K562 (cell line): ENCODE data around the gene GNAZ.

Source experiments
- EP300 ChIP-seq: IDR thresholded peaks from 2 replicates; pipeline ENCODE4 v1.6.1; 2012; ENCODE audit warnings: low read length, improper control_type of control experiment
- FOXA3 ChIP-seq, 2 experiments: fragments of 450-650 bp in 1 of 2; sonication (generic) in 1 of 2; formaldehyde crosslinking; IDR thresholded peaks in 1 of 2; conservative IDR thresholded peaks in 1 of 2; 2 replicates each; pipeline versions ENCODE4 v1.4.0 to v1.8.0; 2020 to 2022; ENCODE audit warnings: mild to moderate bottlenecking in 2 of 2, missing genetic modification reagents in 1 of 2
- FOXK2 ChIP-seq, 2 experiments: fragments of 450-650 bp; IDR thresholded peaks in 1 of 2; conservative IDR thresholded peaks in 1 of 2; 2 replicates each; pipeline ENCODE4 v1.6.1; 2016; ENCODE audit warnings: low read depth in 2 of 2, mild to moderate bottlenecking in 1 of 2
- NFE2L1 ChIP-seq: fragments of 450-650 bp; IDR thresholded peaks from 2 replicates; pipeline ENCODE4 v1.6.1; 2016; ENCODE audit warnings: missing genetic modification characterization, low read depth, mild to moderate bottlenecking, missing compliant biosample characterization, moderate library complexity, borderline replicate concordance
- RBBP5 ChIP-seq: fragments of 200-600 bp; sonication (generic); IDR thresholded peaks from 2 replicates; pipeline ENCODE4 v1.6.1; 2012; ENCODE audit warnings: borderline replicate concordance, mild to moderate bottlenecking, low read length, control low read depth, inconsistent platforms; ENCODE audit not compliant: insufficient read depth, poor library complexity, severe bottlenecking
- ZFP36 ChIP-seq: fragments of 150-350 bp; IDR thresholded peaks from 2 replicates; pipeline ENCODE4 v1.6.1; 2018; ENCODE audit warnings: low read length, low read depth; ENCODE audit not compliant: partially characterized antibody
- ZNF408 ChIP-seq: fragments of 250-450 bp; sonication (Bioruptor Pico); IDR thresholded peaks from 2 replicates; pipeline ENCODE4 v1.4.0; 2020; ENCODE audit warnings: low read depth, mild to moderate bottlenecking, moderate library complexity
- TF ChIP-seq, protein P1 (sequence below), 2 experiments: fragments of 450-650 bp; formaldehyde crosslinking in 1 of 2; IDR thresholded peaks; 2 replicates each; pipeline versions ENCODE4 v1.4.0 to v1.6.1; 2014 to 2020; ENCODE audit warnings: mild to moderate bottlenecking in 2 of 2, borderline replicate concordance in 1 of 2, low read depth in 1 of 2
- TF ChIP-seq, protein P2 (sequence below), 2 experiments: IDR thresholded peaks; 2 replicates each; pipeline ENCODE4 v1.6.1; 2012; ENCODE audit warnings: improper control_type of control experiment in 2 of 2, low read depth in 2 of 2, low read length in 2 of 2, borderline replicate concordance in 1 of 2

DNA sequence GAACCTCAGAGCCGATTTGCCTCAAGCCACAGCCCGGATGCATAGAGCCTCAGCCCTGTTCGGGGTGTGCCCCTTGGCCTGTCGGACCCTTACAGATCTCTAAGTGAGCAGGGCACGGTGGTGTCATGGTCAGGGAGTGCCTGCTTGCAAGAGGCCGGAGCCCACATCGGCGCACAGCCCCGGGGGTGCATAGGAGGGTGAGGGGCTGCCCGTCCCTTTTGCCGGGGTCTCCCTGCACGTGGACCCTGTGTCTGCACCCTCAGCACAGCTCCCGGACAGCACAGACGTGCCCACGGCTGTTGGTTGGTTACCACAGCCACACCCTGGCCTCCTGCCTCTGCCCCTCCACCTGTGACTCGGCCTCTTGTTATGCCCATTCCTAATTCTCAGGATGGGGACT, 81.5 kb downstream of the GNAZ start:
- no peak for TF ChIP-seq RBBP5
- TF ChIP-seq, protein P1, sequence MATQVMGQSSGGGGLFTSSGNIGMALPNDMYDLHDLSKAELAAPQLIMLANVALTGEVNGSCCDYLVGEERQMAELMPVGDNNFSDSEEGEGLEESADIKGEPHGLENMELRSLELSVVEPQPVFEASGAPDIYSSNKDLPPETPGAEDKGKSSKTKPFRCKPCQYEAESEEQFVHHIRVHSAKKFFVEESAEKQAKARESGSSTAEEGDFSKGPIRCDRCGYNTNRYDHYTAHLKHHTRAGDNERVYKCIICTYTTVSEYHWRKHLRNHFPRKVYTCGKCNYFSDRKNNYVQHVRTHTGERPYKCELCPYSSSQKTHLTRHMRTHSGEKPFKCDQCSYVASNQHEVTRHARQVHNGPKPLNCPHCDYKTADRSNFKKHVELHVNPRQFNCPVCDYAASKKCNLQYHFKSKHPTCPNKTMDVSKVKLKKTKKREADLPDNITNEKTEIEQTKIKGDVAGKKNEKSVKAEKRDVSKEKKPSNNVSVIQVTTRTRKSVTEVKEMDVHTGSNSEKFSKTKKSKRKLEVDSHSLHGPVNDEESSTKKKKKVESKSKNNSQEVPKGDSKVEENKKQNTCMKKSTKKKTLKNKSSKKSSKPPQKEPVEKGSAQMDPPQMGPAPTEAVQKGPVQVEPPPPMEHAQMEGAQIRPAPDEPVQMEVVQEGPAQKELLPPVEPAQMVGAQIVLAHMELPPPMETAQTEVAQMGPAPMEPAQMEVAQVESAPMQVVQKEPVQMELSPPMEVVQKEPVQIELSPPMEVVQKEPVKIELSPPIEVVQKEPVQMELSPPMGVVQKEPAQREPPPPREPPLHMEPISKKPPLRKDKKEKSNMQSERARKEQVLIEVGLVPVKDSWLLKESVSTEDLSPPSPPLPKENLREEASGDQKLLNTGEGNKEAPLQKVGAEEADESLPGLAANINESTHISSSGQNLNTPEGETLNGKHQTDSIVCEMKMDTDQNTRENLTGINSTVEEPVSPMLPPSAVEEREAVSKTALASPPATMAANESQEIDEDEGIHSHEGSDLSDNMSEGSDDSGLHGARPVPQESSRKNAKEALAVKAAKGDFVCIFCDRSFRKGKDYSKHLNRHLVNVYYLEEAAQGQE (IDR thresholded peaks at IDR 0.05; ENCODE audit: borderline replicate concordance) = no peak
- TF ChIP-seq, protein P1 (CRISPR knock-in tag; IDR thresholded peaks at IDR 0.05; ENCODE audit: low read depth) = no peak
- no peak for TF ChIP-seq FOXA3 (CRISPR knock-in tag; conservative IDR thresholded peaks at IDR 0.05 in 1 of 2, IDR thresholded peaks at IDR 0.05 in 1 of 2)
- no peak for TF ChIP-seq ZNF408
- TF ChIP-seq, protein P2, sequence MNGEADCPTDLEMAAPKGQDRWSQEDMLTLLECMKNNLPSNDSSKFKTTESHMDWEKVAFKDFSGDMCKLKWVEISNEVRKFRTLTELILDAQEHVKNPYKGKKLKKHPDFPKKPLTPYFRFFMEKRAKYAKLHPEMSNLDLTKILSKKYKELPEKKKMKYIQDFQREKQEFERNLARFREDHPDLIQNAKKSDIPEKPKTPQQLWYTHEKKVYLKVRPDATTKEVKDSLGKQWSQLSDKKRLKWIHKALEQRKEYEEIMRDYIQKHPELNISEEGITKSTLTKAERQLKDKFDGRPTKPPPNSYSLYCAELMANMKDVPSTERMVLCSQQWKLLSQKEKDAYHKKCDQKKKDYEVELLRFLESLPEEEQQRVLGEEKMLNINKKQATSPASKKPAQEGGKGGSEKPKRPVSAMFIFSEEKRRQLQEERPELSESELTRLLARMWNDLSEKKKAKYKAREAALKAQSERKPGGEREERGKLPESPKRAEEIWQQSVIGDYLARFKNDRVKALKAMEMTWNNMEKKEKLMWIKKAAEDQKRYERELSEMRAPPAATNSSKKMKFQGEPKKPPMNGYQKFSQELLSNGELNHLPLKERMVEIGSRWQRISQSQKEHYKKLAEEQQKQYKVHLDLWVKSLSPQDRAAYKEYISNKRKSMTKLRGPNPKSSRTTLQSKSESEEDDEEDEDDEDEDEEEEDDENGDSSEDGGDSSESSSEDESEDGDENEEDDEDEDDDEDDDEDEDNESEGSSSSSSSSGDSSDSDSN (IDR thresholded peaks at IDR 0.05; ENCODE audit: borderline replicate concordance in 1 of 2, low read depth in 2 of 2, low read length in 2 of 2) = no peak
- no peak for TF ChIP-seq EP300
- no peak for TF ChIP-seq NFE2L1 (tag)
- TF ChIP-seq ZFP36 = no peak
- no peak for TF ChIP-seq FOXK2 (conservative IDR thresholded peaks at IDR 0.05 in 1 of 2, IDR thresholded peaks at IDR 0.05 in 1 of 2; ENCODE audit: low read depth in 2 of 2)
